Neural progenitor cell (in vitro differentiated cells): ENCODE data around the gene PCARE. TPM values are rescaled to one million over a fixed set of nuclear protein-coding genes. Genes with fewer than 3 reads are reported as not detected.

Experiments
- DNase-seq: peaks from one replicate; pipeline ENCODE4 v3.0.0-alpha.2; 2016; ENCODE audit warnings: low spot score
- H2AFZ ChIP-seq: fragments of 200-600 bp; sonication (generic); replicated peaks from 2 replicates; pipeline ENCODE4 v1.6.1; 2016; ENCODE audit warnings: antibody characterized with exemption
- H3F3A ChIP-seq: fragments of 200-600 bp; sonication (generic); 2 replicates; pipeline ENCODE4 v1.6.1; 2016; ENCODE audit warnings: antibody characterized with exemption, low read depth
- H3K27ac ChIP-seq: fragments of 200-600 bp; sonication (generic); 2 replicates; pipeline ENCODE4 v1.5.1; 2016; ENCODE audit warnings: mild to moderate bottlenecking
- H3K27me3 ChIP-seq: fragments of 200-600 bp; sonication (generic); 2 replicates; pipeline ENCODE4 v1.6.1; 2016; ENCODE audit warnings: mild to moderate bottlenecking, moderate library complexity
- H3K36me3 ChIP-seq: fragments of 200-600 bp; sonication (generic); 2 replicates; pipeline ENCODE4 v1.5.1; 2016
- H3K4me1 ChIP-seq: fragments of 200-600 bp; sonication (generic); 2 replicates; pipeline ENCODE4 v1.6.1; 2016; ENCODE audit warnings: mixed run types
- H3K4me2 ChIP-seq: fragments of 200-600 bp; sonication (generic); 2 replicates; pipeline ENCODE4 v1.6.1; 2016
- H3K4me3 ChIP-seq: fragments of 200-600 bp; sonication (generic); 2 replicates; pipeline ENCODE4 v1.5.1; 2016
- H3K79me2 ChIP-seq: fragments of 200-600 bp; sonication (generic); 2 replicates; pipeline ENCODE4 v1.6.1; 2016; ENCODE audit warnings: low read depth
- H3K9ac ChIP-seq: fragments of 200-600 bp; sonication (generic); 2 replicates; pipeline ENCODE4 v1.6.1; 2016
- H3K9me3 ChIP-seq: fragments of 200-600 bp; sonication (generic); 2 replicates; pipeline ENCODE4 v1.5.1; 2016; ENCODE audit warnings: low read depth
- H4K20me1 ChIP-seq: fragments of 200-600 bp; sonication (generic); 2 replicates; pipeline ENCODE4 v1.6.1; 2016; ENCODE audit warnings: low read depth
- H3K27ac Mint-ChIP-seq: 3 replicates; pipeline ENCODE4 v1.8.0; 2021; ENCODE audit warnings: mixed read lengths
- H3K27me3 Mint-ChIP-seq: 2 replicates; pipeline ENCODE4 v1.8.0; 2022; ENCODE audit warnings: low read depth, mild to moderate bottlenecking, inconsistent platforms, moderate library complexity, mixed read lengths; ENCODE audit not compliant: insufficient read depth
- H3K36me3 Mint-ChIP-seq: 3 replicates; pipeline ENCODE4 v1.8.0; 2021; ENCODE audit warnings: mixed read lengths
- H3K4me1 Mint-ChIP-seq: 3 replicates; pipeline ENCODE4 v1.8.0; 2021; ENCODE audit warnings: mixed read lengths
- H3K4me3 Mint-ChIP-seq: 3 replicates; pipeline ENCODE4 v1.8.0; 2021; ENCODE audit warnings: mild to moderate bottlenecking, moderate library complexity, mixed read lengths
- H3K9me3 Mint-ChIP-seq: 3 replicates; pipeline ENCODE4 v1.8.0; 2020; ENCODE audit warnings: mixed read lengths
- EZH2 ChIP-seq: fragments of 200-600 bp; sonication (generic); IDR thresholded peaks from 2 replicates; pipeline ENCODE4 v1.6.1; 2017; ENCODE audit warnings: antibody characterized with exemption, mild to moderate bottlenecking, moderate library complexity
- EZH2phosphoT487 ChIP-seq: fragments of 200-600 bp; sonication (generic); IDR thresholded peaks from 2 replicates; pipeline ENCODE4 v1.6.1; 2017; ENCODE audit warnings: antibody characterized with exemption
- total RNA-seq: library from RNA; depleted of rRNA; stranded (reverse); fragments of >200 nt; gene quantifications from 2 replicates; pipeline ENCODE4 v1.2.3, GENCODE V29; 2015; ENCODE audit warnings: low replicate concordance
- TF ChIP-seq, protein P1 (sequence below): fragments of 200-600 bp; sonication (generic); IDR thresholded peaks from 2 replicates; pipeline ENCODE4 v1.5.1; 2017; ENCODE audit warnings: antibody characterized with exemption, mild to moderate bottlenecking

Gene PCARE
- total RNA-seq, 1 donor from 2014 or later: not detected

DNA sequence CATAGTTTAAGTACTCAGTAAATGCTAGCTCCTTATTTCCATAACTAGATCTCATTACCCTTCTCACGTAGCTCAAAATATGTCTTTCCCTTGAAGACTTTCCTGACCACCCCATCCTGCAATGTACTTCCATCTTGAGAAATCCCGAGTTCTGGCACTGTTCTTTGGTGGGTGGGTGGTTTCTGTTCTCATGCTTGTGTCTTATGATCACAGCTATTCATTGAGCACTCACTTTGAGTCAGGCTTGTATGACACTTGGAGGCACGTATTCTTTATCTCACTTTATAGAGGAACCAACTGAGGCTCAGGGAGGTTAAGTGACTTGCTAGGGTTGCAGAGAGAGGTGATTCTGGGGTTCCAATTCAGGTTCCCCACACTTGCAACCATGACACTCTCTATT, 31.9 kb upstream of the PCARE start:
- Mint-ChIP-seq H3K36me3 (no peaks in the 10 kb centered on the region), H3K4me1 (no peaks in the 10 kb centered on the region), H3K4me3 (no peak overlapping the region), H3K27ac (no peak overlapping the region), H3K9me3 (peaks cover 1% of the 10 kb centered on the region), H3K27me3 (peaks cover 6% of the 10 kb centered on the region)
- Histone ChIP-seq H3K27ac (no peak overlapping the region), H3K79me2 (no peaks in the 10 kb centered on the region), H3K27me3 (peaks cover 7% of the 10 kb centered on the region), H3F3A (no peaks in the 10 kb centered on the region), H3K9me3 (no peaks in the 10 kb centered on the region), H3K4me1 (peaks cover 6% of the 10 kb centered on the region), H4K20me1 (no peaks in the 10 kb centered on the region), H2AFZ (no peak overlapping the region), H3K4me2 (no peak overlapping the region), H3K9ac (no peak overlapping the region), H3K36me3 (no peaks in the 10 kb centered on the region), H3K4me3 (no peak overlapping the region)
- DNase-seq: no peak
- no peak for TF ChIP-seq EZH2
- no peak for TF ChIP-seq EZH2phosphoT487
- TF ChIP-seq, protein P1, sequence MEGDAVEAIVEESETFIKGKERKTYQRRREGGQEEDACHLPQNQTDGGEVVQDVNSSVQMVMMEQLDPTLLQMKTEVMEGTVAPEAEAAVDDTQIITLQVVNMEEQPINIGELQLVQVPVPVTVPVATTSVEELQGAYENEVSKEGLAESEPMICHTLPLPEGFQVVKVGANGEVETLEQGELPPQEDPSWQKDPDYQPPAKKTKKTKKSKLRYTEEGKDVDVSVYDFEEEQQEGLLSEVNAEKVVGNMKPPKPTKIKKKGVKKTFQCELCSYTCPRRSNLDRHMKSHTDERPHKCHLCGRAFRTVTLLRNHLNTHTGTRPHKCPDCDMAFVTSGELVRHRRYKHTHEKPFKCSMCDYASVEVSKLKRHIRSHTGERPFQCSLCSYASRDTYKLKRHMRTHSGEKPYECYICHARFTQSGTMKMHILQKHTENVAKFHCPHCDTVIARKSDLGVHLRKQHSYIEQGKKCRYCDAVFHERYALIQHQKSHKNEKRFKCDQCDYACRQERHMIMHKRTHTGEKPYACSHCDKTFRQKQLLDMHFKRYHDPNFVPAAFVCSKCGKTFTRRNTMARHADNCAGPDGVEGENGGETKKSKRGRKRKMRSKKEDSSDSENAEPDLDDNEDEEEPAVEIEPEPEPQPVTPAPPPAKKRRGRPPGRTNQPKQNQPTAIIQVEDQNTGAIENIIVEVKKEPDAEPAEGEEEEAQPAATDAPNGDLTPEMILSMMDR: no peak

DNA sequence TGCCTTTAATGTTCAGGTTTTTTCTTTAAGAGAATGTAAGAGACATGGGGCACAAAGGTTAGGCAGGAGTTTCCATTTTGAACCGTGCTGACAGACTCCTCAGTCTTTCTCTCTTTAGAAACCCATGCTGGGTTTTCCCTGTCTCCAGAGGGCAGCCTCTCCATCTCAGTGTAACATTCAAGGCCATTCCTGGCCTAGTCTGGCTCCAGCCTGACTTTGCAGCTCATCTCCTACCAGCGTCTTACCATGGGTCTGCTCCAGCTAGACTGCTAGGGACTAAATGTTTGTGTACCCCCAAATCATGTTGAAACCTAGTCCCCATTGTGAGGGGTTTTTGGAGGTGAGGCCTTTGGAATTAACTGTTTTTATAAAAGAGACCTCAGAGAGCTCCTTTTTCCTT, 31.1 kb upstream of the PCARE start:
- H3K27me3 ChIP-seq: no peaks in the 10 kb centered on the region
- H3K27ac ChIP-seq: no peak overlapping the region
- no peak for TF ChIP-seq EZH2phosphoT487
- TF ChIP-seq, protein P1: no peak
- no peak for TF ChIP-seq EZH2
- H3K9ac ChIP-seq: no peak overlapping the region
- H2AFZ ChIP-seq: no peak overlapping the region
- H4K20me1 ChIP-seq: no peaks in the 10 kb centered on the region
- no peak for DNase-seq
- H3K4me3 Mint-ChIP-seq: no peak overlapping the region
- H3K9me3 Mint-ChIP-seq: peaks cover 4% of the 10 kb centered on the region
- no peak overlapping the region for H3K4me2 ChIP-seq
- no peaks in the 10 kb centered on the region for H3K36me3 ChIP-seq
- peaks cover 6% of the 10 kb centered on the region for H3K4me1 ChIP-seq
- H3K27ac Mint-ChIP-seq: no peak overlapping the region
- no peaks in the 10 kb centered on the region for H3F3A ChIP-seq
- H3K4me3 ChIP-seq: no peak overlapping the region
- no peaks in the 10 kb centered on the region for H3K79me2 ChIP-seq
- H3K27me3 Mint-ChIP-seq: peaks cover 6% of the 10 kb centered on the region
- H3K4me1 Mint-ChIP-seq: no peaks in the 10 kb centered on the region
- H3K9me3 ChIP-seq: no peaks in the 10 kb centered on the region
- no peaks in the 10 kb centered on the region for H3K36me3 Mint-ChIP-seq

DNA sequence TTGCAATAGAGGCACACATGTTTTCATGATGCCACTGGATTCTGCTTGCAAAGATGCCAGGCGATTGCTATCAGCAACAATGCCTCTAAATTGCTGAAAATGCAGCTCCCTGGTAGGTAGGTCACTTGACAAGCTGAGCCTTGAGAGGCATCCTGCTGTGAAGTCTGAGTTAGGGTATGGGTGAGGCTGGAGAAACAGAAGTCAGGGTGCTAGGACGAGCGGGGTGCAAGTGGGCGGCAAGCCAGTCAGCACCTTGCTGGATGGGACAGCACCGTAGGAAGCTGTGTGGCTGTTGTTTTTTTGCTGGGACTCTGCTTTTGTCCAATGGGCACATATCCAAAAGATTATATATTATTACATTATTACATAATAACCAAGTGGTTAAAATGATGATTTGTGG, 30.4 kb upstream of the PCARE start:
- Histone ChIP-seq H3K9ac (no peak overlapping the region), H2AFZ (no peak overlapping the region), H3K27me3 (no peaks in the 10 kb centered on the region), H3F3A (no peaks in the 10 kb centered on the region), H3K36me3 (no peaks in the 10 kb centered on the region), H3K4me1 (peaks cover 6% of the 10 kb centered on the region), H3K27ac (no peak overlapping the region), H3K4me2 (no peak overlapping the region), H3K4me3 (no peak overlapping the region), H3K9me3 (no peaks in the 10 kb centered on the region), H3K79me2 (no peaks in the 10 kb centered on the region), H4K20me1 (no peaks in the 10 kb centered on the region)
- Mint-ChIP-seq H3K36me3 (no peaks in the 10 kb centered on the region), H3K4me1 (no peaks in the 10 kb centered on the region), H3K27ac (no peak overlapping the region), H3K9me3 (peaks cover 4% of the 10 kb centered on the region), H3K4me3 (no peak overlapping the region), H3K27me3 (peaks cover 6% of the 10 kb centered on the region)
- TF ChIP-seq EZH2 (no peak), EZH2phosphoT487 (no peak)
- TF ChIP-seq, protein P1: no peak
- DNase-seq: no peak
